PFSK-1 (cell line): ENCODE data around the gene ECEL1.

Experiments
- POLR2AphosphoS5 ChIP-seq: IDR thresholded peaks from 2 replicates; pipeline ENCODE4 v1.6.1; 2012; ENCODE audit warnings: low read depth, mild to moderate bottlenecking, control low read depth, low read length, moderate library complexity
- SIN3A ChIP-seq: IDR thresholded peaks from 2 replicates; pipeline ENCODE4 v1.6.1; 2012; ENCODE audit warnings: mild to moderate bottlenecking, low read length, moderate library complexity, borderline replicate concordance; ENCODE audit not compliant: insufficient read depth

GRCh38 chr2:232492963-232493700 lies 5.5 kb upstream of the ECEL1 start:
- TF ChIP-seq POLR2AphosphoS5 (no peak), SIN3A (no peak)
